OCI-LY1 (cell line): ENCODE measurements around the gene TRIP13.
"Not testable (repeated sequence)": the region's sequence is repeated elsewhere in the genome, so short reads cannot be mapped to it uniquely, and the experiment has no call there.

Experiments used
- CTCF ChIP-seq: fragments of 200-600 bp; sonication (generic), shearing (Covaris generic); IDR thresholded peaks from 2 replicates; pipeline ENCODE4 v1.5.1; 2017; ENCODE audit warnings: mild to moderate bottlenecking, antibody characterized with exemption, low read length, moderate library complexity, mixed read lengths
- EZH2 ChIP-seq: fragments of 200-600 bp; sonication (generic), shearing (Covaris generic); IDR thresholded peaks from 2 replicates; pipeline ENCODE4 v1.8.0; 2017; ENCODE audit warnings: borderline replicate concordance, mixed run types, mild to moderate bottlenecking, antibody characterized with exemption, low read length, moderate library complexity, mixed read lengths

DNA sequence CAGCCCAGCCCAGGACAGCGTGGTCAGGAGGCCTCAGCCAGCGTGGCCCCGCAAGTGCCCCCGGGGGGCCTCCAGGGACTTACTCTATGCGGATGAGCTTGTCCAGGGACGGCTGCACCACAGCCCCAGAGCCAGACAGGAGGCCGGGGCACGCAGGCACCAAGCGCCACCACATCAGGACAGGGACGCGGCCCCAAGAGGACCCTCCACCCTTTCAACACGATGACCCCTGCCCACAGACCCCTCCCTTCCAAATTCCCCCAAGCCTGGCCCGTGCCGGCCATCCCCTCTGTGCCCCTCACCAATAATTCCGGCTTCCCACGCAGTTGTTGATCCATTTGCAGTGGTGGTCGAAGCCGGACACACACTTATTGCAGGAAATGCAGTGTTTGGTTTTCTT lies 45.5 kb upstream of the TRIP13 start:
- TF ChIP-seq CTCF, EZH2: not testable (repeated sequence)
